SK-N-SH (cell line): ENCODE data around the gene CERKL. TPM values are rescaled to one million over a fixed set of nuclear protein-coding genes. Genes with fewer than 3 reads are reported as not detected.

ENCODE experiments used
- CTCF ChIA-PET: fragments of 300-600, 350-600 bp; formaldehyde crosslinking; extraction: SDS; loops from one replicate; lab custom pipeline; 2021; lab: Yijun Ruan, JAX
- POLR2A ChIA-PET: fragments of 350-600 bp; sonication (Branson Sonifier 250); formaldehyde crosslinking; extraction: SDS; loops from one replicate; lab custom pipeline; 2020; ENCODE audit warnings: antibody characterized with exemption, inconsistent platforms; lab: Yijun Ruan, JAX
- DNase-seq: peaks from one replicate; pipeline ENCODE4 v3.0.0; 2012
- H2AFZ ChIP-seq: fragments of 200-600 bp; sonication (generic); 2 replicates; pipeline ENCODE4 v1.8.1; 2016; ENCODE audit warnings: antibody characterized with exemption, mild to moderate bottlenecking, low read depth
- H3F3A ChIP-seq: fragments of 200-600 bp; sonication (generic); replicated peaks from 2 replicates; pipeline ENCODE3; 2016; ENCODE audit warnings: antibody characterized with exemption, mild to moderate bottlenecking; ENCODE audit not compliant: insufficient read depth
- H3K27ac ChIP-seq, 2 experiments: fragments of 200-500 bp in 1 of 2; fragments of 200-600 bp in 1 of 2; sonication (Bioruptor generic) in 1 of 2; sonication (generic), shearing (Covaris generic) in 1 of 2; 2 replicates each; pipeline versions ENCODE4 v1.5.1 to v1.6.1; 2014 to 2016; ENCODE audit warnings: low read depth in 2 of 2, inconsistent platforms in 1 of 2, low read length in 1 of 2, mild to moderate bottlenecking in 1 of 2, mixed read lengths in 1 of 2
- H3K27me3 ChIP-seq: fragments of 200-600 bp; sonication (generic), shearing (Covaris generic); 2 replicates; pipeline ENCODE4 v1.6.1; 2016; ENCODE audit warnings: mixed run types; ENCODE audit not compliant: insufficient read depth
- H3K36me3 ChIP-seq, 2 experiments: fragments of 200-500 bp in 1 of 2; fragments of 200-600 bp in 1 of 2; sonication (Bioruptor generic) in 1 of 2; sonication (generic) in 1 of 2; replicated peaks in 1 of 2; 2 replicates each; pipeline versions ENCODE3 to v1.5.1; 2014 to 2016; ENCODE audit warnings: low read length in 1 of 2, mild to moderate bottlenecking in 1 of 2; ENCODE audit not compliant: insufficient read depth in 2 of 2, control insufficient read depth in 1 of 2
- H3K4me1 ChIP-seq, 2 experiments: fragments of 200-500 bp in 1 of 2; fragments of 200-600 bp in 1 of 2; sonication (Bioruptor generic) in 1 of 2; sonication (generic), shearing (Covaris generic) in 1 of 2; 2 replicates each; pipeline versions ENCODE4 v1.5.1 to v1.6.1; 2014 to 2016; ENCODE audit warnings: low read depth in 1 of 2, low read length in 1 of 2, mixed run types in 1 of 2; ENCODE audit not compliant: insufficient read depth in 2 of 2, control insufficient read depth in 1 of 2
- H3K4me2 ChIP-seq: fragments of 200-600 bp; sonication (generic), shearing (Covaris generic); 2 replicates; pipeline ENCODE4 v1.6.1; 2017; ENCODE audit warnings: mixed run types
- H3K4me3 ChIP-seq, 2 experiments: fragments of 200-500 bp in 1 of 2; fragments of 200-600 bp in 1 of 2; sonication (Bioruptor generic) in 1 of 2; sonication (generic), shearing (Covaris generic) in 1 of 2; 2 replicates each; pipeline versions ENCODE4 v1.5.1 to v1.8.1; 2014 to 2016; ENCODE audit warnings: low read depth in 2 of 2, inconsistent platforms in 1 of 2, low read length in 1 of 2, mild to moderate bottlenecking in 1 of 2, mixed read lengths in 1 of 2, moderate library complexity in 1 of 2
- H3K79me2 ChIP-seq: fragments of 200-600 bp; sonication (generic); 2 replicates; pipeline ENCODE4 v1.8.1; 2017; ENCODE audit warnings: mild to moderate bottlenecking; ENCODE audit not compliant: insufficient read depth
- H3K9ac ChIP-seq: fragments of 200-600 bp; sonication (generic); 2 replicates; pipeline ENCODE4 v1.6.1; 2017; ENCODE audit warnings: mixed run types
- H3K9me2 ChIP-seq: fragments of 200-600 bp; sonication (generic); 2 replicates; pipeline ENCODE4 v1.6.1; 2017; ENCODE audit warnings: mixed run types
- H3K9me3 ChIP-seq: fragments of 200-600 bp; sonication (generic); 2 replicates; pipeline ENCODE4 v1.6.1; 2017; ENCODE audit warnings: mixed run types, mild to moderate bottlenecking, moderate library complexity
- H4K20me1 ChIP-seq: fragments of 200-600 bp; sonication (generic); 2 replicates; pipeline ENCODE4 v1.6.1; 2017; ENCODE audit warnings: mild to moderate bottlenecking, mixed run types; ENCODE audit not compliant: insufficient read depth
- ELF1 ChIP-seq: IDR thresholded peaks from 2 replicates; pipeline ENCODE4 v1.4.0; 2012
- FOSL2 ChIP-seq: IDR thresholded peaks from 2 replicates; pipeline ENCODE4 v1.4.0; 2012; ENCODE audit warnings: low read depth, mild to moderate bottlenecking, moderate library complexity, borderline replicate concordance
- FOXM1 ChIP-seq: IDR thresholded peaks from 2 replicates; pipeline ENCODE4 v1.4.0; 2012; ENCODE audit warnings: low read depth, mild to moderate bottlenecking
- GABPA ChIP-seq: IDR thresholded peaks from 2 replicates; pipeline ENCODE4 v1.4.0; 2012; ENCODE audit warnings: low read depth, mild to moderate bottlenecking
- GATA2 ChIP-seq: sonication (generic); formaldehyde crosslinking; IDR thresholded peaks from 2 replicates; pipeline ENCODE4 v1.5.0; 2020; ENCODE audit warnings: mild to moderate bottlenecking, missing genetic modification reagents
- MEF2A ChIP-seq: IDR thresholded peaks from 2 replicates; pipeline ENCODE4 v1.4.0; 2012; ENCODE audit warnings: low read depth, borderline replicate concordance
- MXI1 ChIP-seq: IDR thresholded peaks from 2 replicates; pipeline ENCODE4 v1.6.1; 2012; ENCODE audit warnings: mild to moderate bottlenecking, low read depth, low read length, improper control_type of control experiment
- NFIC ChIP-seq: IDR thresholded peaks from 2 replicates; pipeline ENCODE4 v1.4.0; 2012; ENCODE audit warnings: borderline replicate concordance
- NRF1 ChIP-seq: IDR thresholded peaks from 2 replicates; pipeline ENCODE4 v1.6.1; 2012; ENCODE audit warnings: low read depth, mild to moderate bottlenecking, low read length
- RAD21 ChIP-seq: IDR thresholded peaks from 2 replicates; pipeline ENCODE4 v1.6.1; 2012; ENCODE audit warnings: mild to moderate bottlenecking, low read length
- RCOR1 ChIP-seq: fragments of 150-350 bp; IDR thresholded peaks from 2 replicates; pipeline ENCODE4 v1.6.1; 2017; ENCODE audit warnings: antibody characterized with exemption, low read length
- RXRA ChIP-seq: IDR thresholded peaks from 2 replicates; pipeline ENCODE4 v1.4.0; 2012; ENCODE audit warnings: low read depth, mild to moderate bottlenecking, borderline replicate concordance
- SIN3A ChIP-seq: IDR thresholded peaks from 2 replicates; pipeline ENCODE4 v1.6.1; 2012; ENCODE audit warnings: low read depth, mild to moderate bottlenecking, low read length, moderate library complexity, borderline replicate concordance
- SMC3 ChIP-seq: IDR thresholded peaks from 2 replicates; pipeline ENCODE4 v1.6.1; 2012; ENCODE audit warnings: low read depth, low read length, improper control_type of control experiment
- TAF1 ChIP-seq: IDR thresholded peaks from 2 replicates; pipeline ENCODE4 v1.6.1; 2012; ENCODE audit warnings: low read depth, mild to moderate bottlenecking, low read length, moderate library complexity, borderline replicate concordance
- WGBS: methylation state at CpG from one replicate; pipeline ENCODE4 v1.1.6; 2017; ENCODE audit warnings: low lambda C conversion rate; 5-methylcytosine and 5-hydroxymethylcytosine counted together
- polyA plus RNA-seq, 3 experiments: library from polyadenylated mRNA; depleted of rRNA; stranded (reverse); fragments of >200 nt; gene quantifications; 2 replicates each; pipeline ENCODE4 v1.2.3, GENCODE V29; 2012
- TF ChIP-seq, protein P1 (sequence below): fragments of 200-600 bp; sonication (generic); IDR thresholded peaks from 2 replicates; pipeline ENCODE4 v1.6.1; 2017; ENCODE audit warnings: antibody characterized with exemption, mild to moderate bottlenecking, moderate library complexity
- TF ChIP-seq, protein P2 (sequence below): IDR thresholded peaks from 2 replicates; pipeline ENCODE4 v1.4.0; 2012; ENCODE audit warnings: low read depth, borderline replicate concordance
- TF ChIP-seq, protein P3 (sequence below): fragments of 150-350 bp; IDR thresholded peaks from 2 replicates; pipeline ENCODE4 v1.6.1; 2016; ENCODE audit warnings: mild to moderate bottlenecking, low read depth, low read length
- TF ChIP-seq, protein P4 (sequence below): IDR thresholded peaks from 2 replicates; pipeline ENCODE4 v1.4.0; 2012; ENCODE audit warnings: low read depth, borderline replicate concordance

Gene CERKL
- polyA plus RNA-seq, 1 of the 3 experiments (the other 2 are of a cell fraction): 0.07 TPM

DNA sequence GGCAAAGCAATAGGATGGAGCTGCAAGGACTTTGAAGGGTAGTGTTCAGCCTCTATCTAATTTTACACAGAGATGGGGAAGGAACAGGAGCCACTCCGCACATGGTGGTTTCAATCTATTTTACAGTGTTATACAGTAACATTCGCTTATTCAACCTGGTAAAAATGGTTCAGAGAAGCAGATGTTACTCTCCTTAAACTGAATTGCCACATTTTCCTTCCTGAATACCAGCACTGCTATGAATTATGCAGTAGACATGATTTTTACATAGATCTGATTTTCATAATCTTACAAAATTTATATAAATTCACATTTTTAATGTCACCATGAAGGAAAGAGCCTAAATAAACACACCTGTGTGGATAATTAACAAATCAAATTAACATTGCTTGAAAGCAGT lies 114.7 kb downstream of the CERKL start:
- CTCF ChIA-PET: no interaction called here
- no peak overlapping the region for H2AFZ ChIP-seq
- peaks cover 3 to 16% of the 10 kb centered on the region in 2 experiments for H3K36me3 ChIP-seq
- H4K20me1 ChIP-seq: no peaks in the 10 kb centered on the region
- H3F3A ChIP-seq: no peaks in the 10 kb centered on the region
- H3K79me2 ChIP-seq: no peaks in the 10 kb centered on the region
- no peak overlapping the region for H3K9ac ChIP-seq
- H3K4me3 ChIP-seq: no peak overlapping the region
- TF ChIP-seq GABPA (no peak), SMC3 (no peak), RXRA (no peak), ELF1 (no peak), NRF1 (no peak), FOSL2 (no peak), RAD21 (no peak), NFIC (no peak), FOXM1 (no peak), GATA2 (CRISPR knock-in tag) (no peak), MEF2A (no peak), TAF1 (no peak), MXI1 (no peak), SIN3A (no peak), RCOR1 (no peak)
- TF ChIP-seq, protein P1, sequence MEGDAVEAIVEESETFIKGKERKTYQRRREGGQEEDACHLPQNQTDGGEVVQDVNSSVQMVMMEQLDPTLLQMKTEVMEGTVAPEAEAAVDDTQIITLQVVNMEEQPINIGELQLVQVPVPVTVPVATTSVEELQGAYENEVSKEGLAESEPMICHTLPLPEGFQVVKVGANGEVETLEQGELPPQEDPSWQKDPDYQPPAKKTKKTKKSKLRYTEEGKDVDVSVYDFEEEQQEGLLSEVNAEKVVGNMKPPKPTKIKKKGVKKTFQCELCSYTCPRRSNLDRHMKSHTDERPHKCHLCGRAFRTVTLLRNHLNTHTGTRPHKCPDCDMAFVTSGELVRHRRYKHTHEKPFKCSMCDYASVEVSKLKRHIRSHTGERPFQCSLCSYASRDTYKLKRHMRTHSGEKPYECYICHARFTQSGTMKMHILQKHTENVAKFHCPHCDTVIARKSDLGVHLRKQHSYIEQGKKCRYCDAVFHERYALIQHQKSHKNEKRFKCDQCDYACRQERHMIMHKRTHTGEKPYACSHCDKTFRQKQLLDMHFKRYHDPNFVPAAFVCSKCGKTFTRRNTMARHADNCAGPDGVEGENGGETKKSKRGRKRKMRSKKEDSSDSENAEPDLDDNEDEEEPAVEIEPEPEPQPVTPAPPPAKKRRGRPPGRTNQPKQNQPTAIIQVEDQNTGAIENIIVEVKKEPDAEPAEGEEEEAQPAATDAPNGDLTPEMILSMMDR: no peak
- TF ChIP-seq, protein P2, sequence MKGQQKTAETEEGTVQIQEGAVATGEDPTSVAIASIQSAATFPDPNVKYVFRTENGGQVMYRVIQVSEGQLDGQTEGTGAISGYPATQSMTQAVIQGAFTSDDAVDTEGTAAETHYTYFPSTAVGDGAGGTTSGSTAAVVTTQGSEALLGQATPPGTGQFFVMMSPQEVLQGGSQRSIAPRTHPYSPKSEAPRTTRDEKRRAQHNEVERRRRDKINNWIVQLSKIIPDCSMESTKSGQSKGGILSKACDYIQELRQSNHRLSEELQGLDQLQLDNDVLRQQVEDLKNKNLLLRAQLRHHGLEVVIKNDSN: no peak
- TF ChIP-seq, protein P3, sequence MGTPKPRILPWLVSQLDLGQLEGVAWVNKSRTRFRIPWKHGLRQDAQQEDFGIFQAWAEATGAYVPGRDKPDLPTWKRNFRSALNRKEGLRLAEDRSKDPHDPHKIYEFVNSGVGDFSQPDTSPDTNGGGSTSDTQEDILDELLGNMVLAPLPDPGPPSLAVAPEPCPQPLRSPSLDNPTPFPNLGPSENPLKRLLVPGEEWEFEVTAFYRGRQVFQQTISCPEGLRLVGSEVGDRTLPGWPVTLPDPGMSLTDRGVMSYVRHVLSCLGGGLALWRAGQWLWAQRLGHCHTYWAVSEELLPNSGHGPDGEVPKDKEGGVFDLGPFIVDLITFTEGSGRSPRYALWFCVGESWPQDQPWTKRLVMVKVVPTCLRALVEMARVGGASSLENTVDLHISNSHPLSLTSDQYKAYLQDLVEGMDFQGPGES: no peak
- TF ChIP-seq, protein P4, sequence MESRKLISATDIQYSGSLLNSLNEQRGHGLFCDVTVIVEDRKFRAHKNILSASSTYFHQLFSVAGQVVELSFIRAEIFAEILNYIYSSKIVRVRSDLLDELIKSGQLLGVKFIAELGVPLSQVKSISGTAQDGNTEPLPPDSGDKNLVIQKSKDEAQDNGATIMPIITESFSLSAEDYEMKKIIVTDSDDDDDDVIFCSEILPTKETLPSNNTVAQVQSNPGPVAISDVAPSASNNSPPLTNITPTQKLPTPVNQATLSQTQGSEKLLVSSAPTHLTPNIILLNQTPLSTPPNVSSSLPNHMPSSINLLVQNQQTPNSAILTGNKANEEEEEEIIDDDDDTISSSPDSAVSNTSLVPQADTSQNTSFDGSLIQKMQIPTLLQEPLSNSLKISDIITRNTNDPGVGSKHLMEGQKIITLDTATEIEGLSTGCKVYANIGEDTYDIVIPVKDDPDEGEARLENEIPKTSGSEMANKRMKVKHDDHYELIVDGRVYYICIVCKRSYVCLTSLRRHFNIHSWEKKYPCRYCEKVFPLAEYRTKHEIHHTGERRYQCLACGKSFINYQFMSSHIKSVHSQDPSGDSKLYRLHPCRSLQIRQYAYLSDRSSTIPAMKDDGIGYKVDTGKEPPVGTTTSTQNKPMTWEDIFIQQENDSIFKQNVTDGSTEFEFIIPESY: no peak
- no peak overlapping the region for H3K4me2 ChIP-seq
- no peaks in the 10 kb centered on the region for H3K9me2 ChIP-seq
- POLR2A ChIA-PET: no interaction called here
- H3K9me3 ChIP-seq: no peaks in the 10 kb centered on the region
- no peak overlapping the region for H3K27ac ChIP-seq
- H3K4me1 ChIP-seq: peaks cover under 1 to 5% of the 10 kb centered on the region in 2 experiments; a peak in 2 of 4 replicates
- 94% methylated on average over 2 of the region's 2 CpGs for WGBS
- no peaks in the 10 kb centered on the region for H3K27me3 ChIP-seq
- no peak for DNase-seq
